RWPE1 (cell line): ENCODE measurements around the gene DRAXIN.
A peak's percentile ranks its signal among the peaks of the same experiment; 100 is the strongest.

Experiments
- CTCF ChIA-PET: fragments of 350-600 bp; sonication (Branson Sonifier 250); formaldehyde crosslinking; extraction: SDS; loops from one replicate; lab custom pipeline; 2021; lab: Yijun Ruan, JAX
- POLR2A ChIA-PET: fragments of 400-600 bp; formaldehyde crosslinking; extraction: SDS; loops from one replicate; lab custom pipeline; 2020; ENCODE audit warnings: antibody characterized with exemption; ENCODE audit not compliant: low non-redundant PET; lab: Yijun Ruan, JAX
- DNase-seq: peaks from one replicate; pipeline ENCODE4 v3.0.0; 2012; ENCODE audit warnings: low spot score
- H3K27ac ChIP-seq: fragments of 450-650 bp; 2 replicates; pipeline ENCODE4 v1.5.1; 2017
- TF ChIP-seq, protein P1 (sequence below): fragments of 450-650 bp; conservative IDR thresholded peaks from 2 replicates; pipeline ENCODE4 v1.5.1; 2017; ENCODE audit warnings: low read depth, mild to moderate bottlenecking

The DRAXIN gene

DNA sequence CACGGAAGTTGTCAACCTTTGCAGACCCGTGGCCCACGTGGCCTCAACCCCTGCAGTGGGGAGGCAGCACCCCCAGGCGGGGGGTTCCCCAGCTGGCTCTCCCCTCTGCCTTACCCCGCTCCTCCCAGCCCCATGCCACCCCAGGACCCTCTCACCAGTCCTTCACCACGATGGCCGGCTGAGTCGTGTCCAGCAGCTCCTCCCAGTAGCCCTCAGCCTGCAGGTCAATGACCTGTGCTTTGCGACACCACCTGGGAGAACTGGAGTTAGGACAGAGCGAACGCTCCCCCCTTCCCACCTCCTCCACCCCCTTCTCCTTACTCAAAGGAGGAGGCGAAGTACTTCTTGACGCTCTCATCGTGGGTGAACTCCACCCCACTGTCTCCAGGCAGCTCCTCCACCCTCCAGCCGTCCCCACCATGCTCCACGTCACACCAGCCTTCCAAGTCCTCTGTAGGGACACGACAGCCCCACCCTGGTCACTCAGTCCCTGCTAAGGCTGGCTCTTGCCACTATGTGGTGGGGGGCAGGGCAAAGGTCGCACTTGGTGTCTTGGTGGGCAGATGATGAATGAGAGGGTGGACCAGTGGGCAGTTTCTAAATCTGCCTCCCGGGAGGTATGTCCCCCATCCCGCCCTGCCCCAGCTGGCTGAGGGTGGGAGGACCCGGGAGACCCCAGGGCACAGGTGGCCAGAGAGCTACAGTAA lies 41.7 kb upstream of the DRAXIN start:
- no peak for DNase-seq
- TF ChIP-seq, protein P1, sequence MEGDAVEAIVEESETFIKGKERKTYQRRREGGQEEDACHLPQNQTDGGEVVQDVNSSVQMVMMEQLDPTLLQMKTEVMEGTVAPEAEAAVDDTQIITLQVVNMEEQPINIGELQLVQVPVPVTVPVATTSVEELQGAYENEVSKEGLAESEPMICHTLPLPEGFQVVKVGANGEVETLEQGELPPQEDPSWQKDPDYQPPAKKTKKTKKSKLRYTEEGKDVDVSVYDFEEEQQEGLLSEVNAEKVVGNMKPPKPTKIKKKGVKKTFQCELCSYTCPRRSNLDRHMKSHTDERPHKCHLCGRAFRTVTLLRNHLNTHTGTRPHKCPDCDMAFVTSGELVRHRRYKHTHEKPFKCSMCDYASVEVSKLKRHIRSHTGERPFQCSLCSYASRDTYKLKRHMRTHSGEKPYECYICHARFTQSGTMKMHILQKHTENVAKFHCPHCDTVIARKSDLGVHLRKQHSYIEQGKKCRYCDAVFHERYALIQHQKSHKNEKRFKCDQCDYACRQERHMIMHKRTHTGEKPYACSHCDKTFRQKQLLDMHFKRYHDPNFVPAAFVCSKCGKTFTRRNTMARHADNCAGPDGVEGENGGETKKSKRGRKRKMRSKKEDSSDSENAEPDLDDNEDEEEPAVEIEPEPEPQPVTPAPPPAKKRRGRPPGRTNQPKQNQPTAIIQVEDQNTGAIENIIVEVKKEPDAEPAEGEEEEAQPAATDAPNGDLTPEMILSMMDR = no peak
- no peak overlapping the region for H3K27ac ChIP-seq
- POLR2A ChIA-PET = no interaction called here
- CTCF ChIA-PET = interaction anchor here (0.6 kb wide), 1 partner anchor 9 kb away, joined by 3 read pairs; no protein-coding TSS in a partner anchor

DNA sequence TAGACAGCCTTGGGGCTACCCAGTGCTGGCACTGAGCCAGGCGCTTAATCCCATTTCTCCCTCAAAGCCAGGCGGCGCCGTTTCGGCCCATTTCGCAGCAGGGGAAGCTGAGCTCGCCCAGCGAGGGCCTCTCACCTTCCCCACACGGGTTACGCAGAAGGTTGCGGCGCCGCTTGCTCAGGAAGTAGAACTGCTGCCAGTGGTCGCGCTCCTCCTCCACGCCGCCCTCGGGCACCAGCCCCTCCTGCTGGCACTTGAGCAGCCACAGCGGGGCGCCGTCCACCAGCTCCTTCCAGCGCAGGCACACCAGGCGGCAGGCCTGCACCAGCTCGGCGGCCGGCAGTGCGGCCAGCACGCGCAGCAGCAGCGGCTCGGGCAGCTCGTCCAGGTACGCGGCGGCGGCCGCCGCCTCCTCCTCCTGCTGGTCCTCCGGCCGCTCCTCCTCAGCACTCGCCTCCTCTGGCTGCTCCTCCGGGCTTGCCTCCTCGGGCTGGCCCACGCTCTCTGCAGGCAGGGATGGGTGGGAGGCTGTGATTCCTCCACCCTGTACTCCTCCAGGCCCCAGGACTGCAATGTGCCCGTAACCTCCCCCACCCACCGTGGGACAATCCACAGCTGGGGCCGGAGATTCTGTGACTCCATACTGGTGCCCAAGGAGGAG lies 41.0 kb upstream of the DRAXIN start:
- POLR2A ChIA-PET = no interaction called here
- H3K27ac ChIP-seq = no peak overlapping the region
- CTCF ChIA-PET = interaction anchor here (0.6 kb wide), 1 partner anchor 10 kb away, joined by 3 read pairs; no protein-coding TSS in a partner anchor

DNA sequence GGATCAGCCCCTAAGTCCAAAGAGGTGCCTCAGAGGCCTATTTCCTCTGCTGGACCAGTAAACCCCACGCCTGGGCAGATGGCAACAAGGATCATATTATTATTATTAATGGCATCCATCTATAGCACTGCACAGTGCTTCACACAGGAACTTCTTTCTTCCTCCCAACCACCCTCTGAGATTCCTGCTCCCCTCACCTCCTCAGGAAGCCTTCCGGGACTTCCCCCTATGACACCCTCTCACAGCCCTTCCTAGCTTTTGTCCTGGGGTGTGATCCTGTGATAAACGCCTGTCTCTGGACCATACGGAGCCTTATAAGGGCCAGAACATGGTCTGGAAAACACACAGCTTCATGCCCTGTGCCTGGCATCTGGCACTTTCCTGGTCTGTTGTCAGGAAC lies 40.5 kb upstream of the DRAXIN start:
- ChIA-PET CTCF (no interaction called here), POLR2A (no interaction called here)
- TF ChIP-seq, protein P1 = no peak

More for the DNA sequence above, 41.0 kb upstream of the DRAXIN start:
- TF ChIP-seq, protein P1 = no peak
- no peak for DNase-seq

DNA sequence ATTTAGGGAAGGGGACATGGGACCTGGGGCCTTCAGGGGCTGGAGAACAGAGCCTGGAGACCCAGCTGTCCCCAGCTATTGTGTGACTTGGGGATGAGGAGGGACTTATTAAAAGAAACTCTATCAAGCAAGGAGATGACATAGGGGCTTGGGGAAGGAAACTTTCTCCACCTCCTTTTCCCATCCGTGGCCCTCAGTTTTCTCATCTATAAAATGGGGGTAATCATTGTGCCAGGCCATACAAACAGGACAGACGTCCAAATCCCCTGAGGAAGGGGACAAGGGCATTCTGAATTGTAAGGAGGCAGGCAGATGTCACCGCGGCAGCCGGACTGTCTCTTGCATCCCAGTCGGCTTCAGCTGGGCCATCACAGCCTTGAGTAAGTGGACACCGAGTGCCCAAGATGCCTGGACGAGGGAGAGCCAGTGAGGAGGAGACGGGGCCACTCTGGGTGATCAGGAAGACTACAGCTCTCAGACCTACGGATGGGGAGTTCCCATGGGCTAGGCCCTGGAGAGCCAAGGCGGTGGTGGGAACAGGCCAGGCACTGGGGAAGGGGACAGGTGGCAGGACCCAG lies 39.2 kb upstream of the DRAXIN start:
- ChIA-PET CTCF (interaction anchor here (2.0 to 2.5 kb wide), 2 partner anchors 12 to 67 kb away, joined by 9 to 13 read pairs; partner anchors contain the start of gene FBXO6), POLR2A (no interaction called here)
- peak overlapping the region; percentile 97 for H3K27ac ChIP-seq
- DNase-seq = no peak
- TF ChIP-seq, protein P1 = no peak

More for the DNA sequence above, 40.5 kb upstream of the DRAXIN start:
- no peak overlapping the region for H3K27ac ChIP-seq
- DNase-seq = no peak

DNA sequence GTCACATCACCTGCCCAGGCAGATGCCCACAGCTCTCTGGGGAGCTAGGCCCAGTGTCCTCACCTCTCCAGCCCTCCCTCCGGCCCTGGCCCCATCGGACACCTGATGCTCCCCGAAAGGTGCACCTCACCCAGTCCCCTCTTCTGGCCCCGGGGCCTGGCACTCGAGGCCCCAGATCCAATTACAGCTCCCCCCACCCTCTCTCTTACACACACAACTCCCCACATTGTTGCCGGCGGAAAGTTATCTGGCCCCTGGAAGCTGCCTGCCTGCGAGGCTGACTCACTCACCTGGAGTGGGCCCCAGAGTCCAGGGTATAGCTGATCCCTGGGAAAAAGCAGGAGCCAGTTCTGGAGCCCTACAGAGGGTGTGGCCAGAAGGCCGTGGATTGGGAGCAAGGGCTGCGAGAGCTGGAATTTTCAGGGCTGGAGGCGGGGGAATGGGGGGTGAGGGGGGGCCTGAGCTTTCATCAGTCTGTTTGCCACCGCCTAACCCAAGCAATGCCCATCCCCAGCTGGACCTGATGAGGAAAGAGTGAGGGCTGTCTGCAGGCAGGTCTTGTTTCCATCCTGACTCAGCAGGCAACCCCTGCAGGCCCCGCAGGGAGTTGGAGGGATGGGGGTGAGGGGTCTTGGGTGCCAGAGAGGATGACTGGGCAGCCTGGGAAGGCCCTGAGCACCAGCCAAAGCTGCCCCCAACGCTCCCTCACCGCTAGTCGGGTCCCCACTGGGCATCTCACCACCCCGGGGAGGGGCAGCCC lies 38.2 kb upstream of the DRAXIN start:
- peak; percentile 93 for DNase-seq
- POLR2A ChIA-PET = interaction anchor here (0.6 kb wide), 2 partner anchors 9 to 152 kb away, joined by 3 to 9 read pairs; no protein-coding TSS in a partner anchor
- CTCF ChIA-PET = interaction anchor here (0.7 to 2.5 kb wide), 5 partner anchors 11 to 440 kb away, joined by 3 to 13 read pairs (median 3); partner anchors contain the start of gene FBXO6
- TF ChIP-seq, protein P1 = no peak
- peak overlapping the region; percentile 97 for H3K27ac ChIP-seq
